ENCODE results near the gene RNF215.

The RNF215 gene

GRCh38 chr22:30432520-30432919 is 45.3 kb upstream of the RNF215 start:
- no peak overlapping the region for H3K9ac ChIP-seq (ENCODE audit: low read length)
- no peak for TF ChIP-seq EZH2phosphoT487 (conservative IDR thresholded peaks at IDR 0.05; ENCODE audit: low read length)
- H3K79me2 ChIP-seq (ENCODE audit: insufficient read depth, low read length): no peaks in the 10 kb centered on the region
- no peak overlapping the region for H3K4me2 ChIP-seq (ENCODE audit: low read depth, low read length, poor library complexity, severe bottlenecking)
- no peak overlapping the region for H3K4me3 ChIP-seq (ENCODE audit: insufficient read depth, low read length, poor library complexity, severe bottlenecking)
- no peaks in the 10 kb centered on the region for H3K27me3 ChIP-seq (ENCODE audit: low read length)
- no peaks in the 10 kb centered on the region for H4K20me1 ChIP-seq (ENCODE audit: low read depth, low read length)
- no peak overlapping the region for H2AFZ ChIP-seq (ENCODE audit: low read depth, low read length, severe bottlenecking)
- no peaks in the 10 kb centered on the region for H3K9me2 ChIP-seq (replicated peaks; ENCODE audit: insufficient read depth, low read length)
- H3K9me3 ChIP-seq (ENCODE audit: insufficient read depth, low read length): no peaks in the 10 kb centered on the region
- no peak overlapping the region for H3K27ac ChIP-seq (ENCODE audit: low read depth, low read length)
- no peaks in the 10 kb centered on the region for H3K36me3 ChIP-seq (ENCODE audit: low read length)
- H3F3A ChIP-seq (ENCODE audit: insufficient read depth): peaks cover 12% of the 10 kb centered on the region

- Histone ChIP-seq H3F3A (ENCODE audit: insufficient read depth) (peaks cover 14% of the 10 kb centered on the region), H4K20me1 (ENCODE audit: low read depth, low read length) (no peaks in the 10 kb centered on the region), H3K9me2 (replicated peaks; ENCODE audit: insufficient read depth, low read length) (no peaks in the 10 kb centered on the region), H2AFZ (ENCODE audit: low read depth, low read length, severe bottlenecking) (no peak overlapping the region), H3K4me2 (ENCODE audit: low read depth, low read length, poor library complexity, severe bottlenecking) (no peak overlapping the region), H3K79me2 (ENCODE audit: insufficient read depth, low read length) (no peaks in the 10 kb centered on the region), H3K27me3 (ENCODE audit: low read length) (no peaks in the 10 kb centered on the region), H3K36me3 (ENCODE audit: low read length) (no peaks in the 10 kb centered on the region), H3K4me3 (ENCODE audit: insufficient read depth, low read length, poor library complexity, severe bottlenecking) (no peak overlapping the region), H3K9ac (ENCODE audit: low read length) (no peak overlapping the region), H3K9me3 (ENCODE audit: insufficient read depth, low read length) (no peaks in the 10 kb centered on the region), H3K27ac (ENCODE audit: low read depth, low read length) (no peak overlapping the region)
- TF ChIP-seq CTCF (IDR thresholded peaks at IDR 0.05; ENCODE audit: insufficient read depth, low read length, poor library complexity, severe bottlenecking): no peak
- TF ChIP-seq EZH2phosphoT487 (conservative IDR thresholded peaks at IDR 0.05; ENCODE audit: low read length): no peak
These were observed 44.9 kb upstream of the RNF215 start for GRCh38 chr22:30432096-30432495.

GRCh38 chr22:30430933-30431332 is 43.7 kb upstream of the RNF215 start:
- Histone ChIP-seq H3K27ac (ENCODE audit: low read depth, low read length) (no peak overlapping the region), H3K9me3 (ENCODE audit: insufficient read depth, low read length) (no peaks in the 10 kb centered on the region), H3F3A (ENCODE audit: insufficient read depth) (peaks cover 6% of the 10 kb centered on the region), H3K9me2 (replicated peaks; ENCODE audit: insufficient read depth, low read length) (no peaks in the 10 kb centered on the region), H3K27me3 (ENCODE audit: low read length) (no peaks in the 10 kb centered on the region), H3K4me2 (ENCODE audit: low read depth, low read length, poor library complexity, severe bottlenecking) (no peak overlapping the region), H3K9ac (ENCODE audit: low read length) (no peak overlapping the region), H3K79me2 (ENCODE audit: insufficient read depth, low read length) (no peaks in the 10 kb centered on the region; the same call in 1 of the 2 replicates), H4K20me1 (ENCODE audit: low read depth, low read length) (no peaks in the 10 kb centered on the region), H3K36me3 (ENCODE audit: low read length) (no peaks in the 10 kb centered on the region), H3K4me3 (ENCODE audit: insufficient read depth, low read length, poor library complexity, severe bottlenecking) (no peak overlapping the region), H2AFZ (ENCODE audit: low read depth, low read length, severe bottlenecking) (no peak overlapping the region)
- no peak for TF ChIP-seq CTCF (IDR thresholded peaks at IDR 0.05; ENCODE audit: insufficient read depth, low read length, poor library complexity, severe bottlenecking)
- no peak for TF ChIP-seq EZH2phosphoT487 (conservative IDR thresholded peaks at IDR 0.05; ENCODE audit: low read length)

GRCh38 chr22:30429887-30430286 is 42.7 kb upstream of the RNF215 start:
- TF ChIP-seq CTCF (IDR thresholded peaks at IDR 0.05; ENCODE audit: insufficient read depth, low read length, poor library complexity, severe bottlenecking) (no peak), EZH2phosphoT487 (conservative IDR thresholded peaks at IDR 0.05; ENCODE audit: low read length) (no peak)
- no peak overlapping the region for H2AFZ ChIP-seq (ENCODE audit: low read depth, low read length, severe bottlenecking)

More at GRCh38 chr22:30429887-30430286, 42.7 kb upstream of the RNF215 start:
- Histone ChIP-seq H3K9me3 (ENCODE audit: insufficient read depth, low read length) (no peaks in the 10 kb centered on the region), H3K4me3 (ENCODE audit: insufficient read depth, low read length, poor library complexity, severe bottlenecking) (no peak overlapping the region), H3F3A (ENCODE audit: insufficient read depth) (peaks cover 8% of the 10 kb centered on the region; the same call in 1 of the 2 replicates), H3K27ac (ENCODE audit: low read depth, low read length) (no peak overlapping the region), H3K4me2 (ENCODE audit: low read depth, low read length, poor library complexity, severe bottlenecking) (no peak overlapping the region), H3K9ac (ENCODE audit: low read length) (no peak overlapping the region), H4K20me1 (ENCODE audit: low read depth, low read length) (no peaks in the 10 kb centered on the region), H3K79me2 (ENCODE audit: insufficient read depth, low read length) (no peaks in the 10 kb centered on the region; the same call in 1 of the 2 replicates), H3K9me2 (replicated peaks; ENCODE audit: insufficient read depth, low read length) (no peaks in the 10 kb centered on the region), H3K36me3 (ENCODE audit: low read length) (no peaks in the 10 kb centered on the region), H3K27me3 (ENCODE audit: low read length) (no peaks in the 10 kb centered on the region)

Data from SU-DHL-6 (cell line).